Ascending aorta (tissue), 2 donors: Measurements from ENCODE around the gene RACGAP1. TPM values are rescaled to one million over a fixed set of nuclear protein-coding genes. Genes with fewer than 3 reads are reported as not detected.
A peak's percentile ranks its signal among the peaks of the same experiment; 100 is the strongest.

Experiments
- DNase-seq, 2 donors: peaks; one replicate each; pipeline ENCODE4 v3.0.0-alpha.2; 2019; ENCODE audit warnings: low spot score in 2 of 2
- H3K27ac ChIP-seq, 2 donors: fragments of 200-600 bp; sonication (generic); one replicate each; pipeline ENCODE4 v1.5.1; 2016 to 2017; ENCODE audit warnings: mild to moderate bottlenecking in 1 of 2
- H3K27me3 ChIP-seq: fragments of 200-600 bp; sonication (generic); one replicate; pipeline ENCODE4 v1.5.1; 2017
- H3K36me3 ChIP-seq, 2 donors: fragments of 200-600 bp; sonication (generic); one replicate each; pipeline ENCODE4 v1.5.1; 2016
- H3K4me1 ChIP-seq, 2 donors: fragments of 200-600 bp; sonication (generic); one replicate each; pipeline ENCODE4 v1.5.1; 2016 to 2017; ENCODE audit warnings: mild to moderate bottlenecking in 1 of 2
- H3K4me3 ChIP-seq, 2 donors: fragments of 200-600 bp; sonication (generic); one replicate each; pipeline ENCODE4 v1.5.1; 2016 to 2017; ENCODE audit warnings: mild to moderate bottlenecking in 1 of 2
- H3K9me3 ChIP-seq, 2 donors: fragments of 200-600 bp; sonication (generic); one replicate each; pipeline ENCODE4 v1.5.1; 2016
- intact Hi-C: fragments of 100-400 bp; cut with DNase I; formaldehyde crosslinking; loops from one replicate; pipeline ENCODE4 v1.15.1; 2023
- total RNA-seq: library from RNA; depleted of rRNA; stranded (reverse); fragments of >200 nt; gene quantifications from one replicate; pipeline ENCODE4 v1.1.0, GENCODE V29; 2016
- TF ChIP-seq, protein P1 (sequence below), 3 experiments: fragments of 200-600 bp in 2 of 3; fragments of 450-650 bp in 1 of 3; sonication (generic) in 2 of 3; IDR thresholded peaks; one replicate each; pipeline ENCODE4 v1.5.1; 2016 to 2019; ENCODE audit warnings: antibody characterized with exemption in 3 of 3, mild to moderate bottlenecking in 1 of 3, moderate library complexity in 1 of 3

The RACGAP1 gene
- total RNA-seq, 1 donor from 2014 or later: 5.1 TPM

DNA sequence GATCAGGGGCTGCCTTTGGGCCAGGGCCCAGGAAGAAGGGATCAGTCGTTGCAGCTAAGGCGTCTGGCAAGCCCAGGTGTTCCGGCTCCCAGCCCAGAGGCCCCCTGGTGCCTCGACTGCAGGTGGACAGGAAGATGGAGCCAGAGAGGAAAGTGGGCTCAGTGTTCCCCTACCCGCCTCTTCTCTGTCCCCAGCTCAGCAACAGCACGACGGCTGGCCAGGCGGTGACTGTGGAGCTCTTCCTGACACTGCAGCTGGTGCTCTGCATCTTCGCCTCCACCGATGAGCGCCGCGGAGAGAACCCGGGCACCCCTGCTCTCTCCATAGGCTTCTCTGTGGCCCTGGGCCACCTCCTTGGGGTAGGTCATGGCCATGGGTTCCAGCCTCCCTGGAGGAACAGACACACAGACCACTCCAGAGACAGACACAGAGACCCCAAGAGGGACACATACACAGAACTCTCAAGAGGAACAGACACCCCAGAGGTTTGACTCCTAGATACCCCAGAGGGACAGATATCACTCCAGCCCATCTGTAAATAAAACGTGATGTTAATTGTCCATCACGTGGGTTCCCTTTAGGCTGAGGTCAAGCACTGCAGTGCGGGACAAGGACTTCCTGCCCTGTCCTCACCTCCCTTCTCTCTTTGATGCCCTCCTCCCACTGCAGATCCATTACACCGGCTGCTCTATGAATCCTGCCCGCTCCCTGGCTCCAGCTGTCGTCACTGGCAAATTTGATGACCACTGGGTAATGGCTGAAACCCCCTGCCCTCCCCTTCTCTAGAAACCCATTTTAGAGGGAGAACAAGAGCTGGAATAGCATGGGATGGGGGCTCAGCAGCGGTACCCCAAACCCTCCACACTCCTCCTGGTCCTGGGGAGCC lies 71.1 kb downstream of the RACGAP1 start:
- intact Hi-C loops: no loop called here
- Histone ChIP-seq H3K4me1 (no peaks in the 10 kb centered on the region), H3K36me3 (no peaks in the 10 kb centered on the region), H3K27ac (no peak overlapping the region), H3K4me3 (no peak overlapping the region), H3K27me3 (no peaks in the 10 kb centered on the region), H3K9me3 (no peaks in the 10 kb centered on the region)
- TF ChIP-seq, protein P1, sequence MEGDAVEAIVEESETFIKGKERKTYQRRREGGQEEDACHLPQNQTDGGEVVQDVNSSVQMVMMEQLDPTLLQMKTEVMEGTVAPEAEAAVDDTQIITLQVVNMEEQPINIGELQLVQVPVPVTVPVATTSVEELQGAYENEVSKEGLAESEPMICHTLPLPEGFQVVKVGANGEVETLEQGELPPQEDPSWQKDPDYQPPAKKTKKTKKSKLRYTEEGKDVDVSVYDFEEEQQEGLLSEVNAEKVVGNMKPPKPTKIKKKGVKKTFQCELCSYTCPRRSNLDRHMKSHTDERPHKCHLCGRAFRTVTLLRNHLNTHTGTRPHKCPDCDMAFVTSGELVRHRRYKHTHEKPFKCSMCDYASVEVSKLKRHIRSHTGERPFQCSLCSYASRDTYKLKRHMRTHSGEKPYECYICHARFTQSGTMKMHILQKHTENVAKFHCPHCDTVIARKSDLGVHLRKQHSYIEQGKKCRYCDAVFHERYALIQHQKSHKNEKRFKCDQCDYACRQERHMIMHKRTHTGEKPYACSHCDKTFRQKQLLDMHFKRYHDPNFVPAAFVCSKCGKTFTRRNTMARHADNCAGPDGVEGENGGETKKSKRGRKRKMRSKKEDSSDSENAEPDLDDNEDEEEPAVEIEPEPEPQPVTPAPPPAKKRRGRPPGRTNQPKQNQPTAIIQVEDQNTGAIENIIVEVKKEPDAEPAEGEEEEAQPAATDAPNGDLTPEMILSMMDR (IDR thresholded peaks at IDR 0.05): no peak
- no peak for DNase-seq

GRCh38 chr12:49953151-49953550 lies 72.1 kb downstream of the RACGAP1 start:
- intact Hi-C loops: no loop called here

DNA sequence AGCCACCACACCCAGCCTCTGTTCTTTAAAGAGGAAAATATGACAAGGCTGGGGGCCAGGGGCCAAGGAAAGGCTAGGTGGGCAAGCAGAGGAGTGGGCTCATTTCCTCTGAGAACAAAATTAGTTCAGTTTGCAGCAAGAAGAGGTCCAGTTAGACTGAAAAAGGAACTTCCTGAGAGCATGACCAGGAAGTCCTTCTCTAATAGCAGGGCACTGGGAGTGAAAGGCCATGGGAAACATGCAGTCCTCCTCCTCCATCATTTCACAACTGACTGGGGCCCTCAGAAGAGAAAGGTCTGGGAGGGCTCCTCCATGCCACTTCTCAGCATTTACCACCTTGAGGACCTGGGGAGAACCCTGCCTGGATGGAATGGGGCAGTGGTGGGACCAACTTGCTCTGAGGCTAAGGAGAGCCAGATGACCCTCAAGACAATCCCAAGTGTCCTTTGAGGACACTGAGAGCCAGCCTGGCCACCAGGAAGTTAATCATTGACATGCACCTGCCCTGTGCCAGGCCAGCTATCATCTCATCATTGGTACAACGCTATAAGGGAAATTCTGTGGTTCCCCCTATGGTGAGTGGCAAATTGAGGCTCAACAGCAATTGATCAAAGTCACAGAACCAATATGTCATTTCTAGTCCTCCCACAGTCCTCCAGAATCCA lies 72.8 kb downstream of the RACGAP1 start:
- TF ChIP-seq, protein P1 (IDR thresholded peaks at IDR 0.05): no peak
- H3K27me3 ChIP-seq: no peaks in the 10 kb centered on the region
- no peak for DNase-seq
- H3K36me3 ChIP-seq: no peaks in the 10 kb centered on the region
- H3K27ac ChIP-seq: no peak overlapping the region
- no peak overlapping the region for H3K4me3 ChIP-seq
- H3K9me3 ChIP-seq: no peaks in the 10 kb centered on the region
- no peaks in the 10 kb centered on the region for H3K4me1 ChIP-seq
- intact Hi-C loops: no loop called here

More at GRCh38 chr12:49953151-49953550, 72.1 kb downstream of the RACGAP1 start:
- no peak overlapping the region for H3K27ac ChIP-seq
- H3K27me3 ChIP-seq: no peaks in the 10 kb centered on the region
- no peaks in the 10 kb centered on the region for H3K9me3 ChIP-seq
- no peaks in the 10 kb centered on the region for H3K36me3 ChIP-seq
- H3K4me1 ChIP-seq: no peaks in the 10 kb centered on the region
- H3K4me3 ChIP-seq: no peak overlapping the region
- TF ChIP-seq, protein P1 (IDR thresholded peaks at IDR 0.05): no peak
- DNase-seq: no peak

- H3K27ac ChIP-seq: no peak overlapping the region
- H3K4me3 ChIP-seq: no peak overlapping the region
- TF ChIP-seq, protein P1 (IDR thresholded peaks at IDR 0.05): no peak
- no peaks in the 10 kb centered on the region for H3K4me1 ChIP-seq
- intact Hi-C loops: no loop called here
- DNase-seq: peak in 1 of 2 donors; percentile 52
- no peaks in the 10 kb centered on the region for H3K27me3 ChIP-seq
- H3K36me3 ChIP-seq: no peaks in the 10 kb centered on the region
- H3K9me3 ChIP-seq: no peaks in the 10 kb centered on the region
Measured at GRCh38 chr12:49951411-49952240, 73.7 kb downstream of the RACGAP1 start.
